ENCODE data around the gene SRMS.

The SRMS gene

DNA sequence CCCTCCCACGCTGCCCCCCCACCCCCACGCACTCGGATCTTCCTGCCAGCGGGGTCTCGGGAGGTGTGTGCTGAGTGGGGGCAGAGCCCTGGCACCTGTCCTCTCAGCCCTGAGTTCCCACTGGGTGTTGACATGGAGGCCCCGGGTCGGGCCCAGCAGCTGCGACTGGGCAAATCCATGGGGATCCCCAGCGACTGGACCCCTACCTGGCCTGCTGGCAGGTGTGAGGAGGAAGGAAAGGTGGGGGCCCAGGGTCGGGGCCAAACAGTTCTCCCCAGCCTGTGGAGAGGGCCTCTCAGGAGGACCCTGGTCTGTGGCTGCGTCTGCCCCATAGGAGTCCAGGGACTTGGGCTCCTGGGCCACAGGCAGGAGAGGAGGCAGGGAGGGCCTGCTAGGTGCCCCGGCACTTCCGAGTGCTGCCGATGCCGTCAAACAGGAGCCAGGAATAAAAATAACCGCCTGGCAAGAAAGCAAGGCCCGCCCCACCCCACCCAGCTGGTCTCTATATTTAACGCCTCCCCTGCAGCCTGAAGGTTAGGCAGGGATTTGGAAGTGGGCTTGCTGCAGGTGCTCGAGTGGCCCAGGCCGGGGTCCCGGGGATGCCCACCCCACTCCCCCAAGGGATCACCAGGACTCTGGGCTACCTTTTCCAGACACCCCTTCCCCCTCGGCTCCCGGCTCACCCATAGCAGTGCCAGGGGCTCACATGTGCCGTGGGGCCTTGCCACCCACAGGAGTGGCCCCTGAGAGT, 47.2 kb downstream of the SRMS start:
- DNase-seq: no peak

DNA sequence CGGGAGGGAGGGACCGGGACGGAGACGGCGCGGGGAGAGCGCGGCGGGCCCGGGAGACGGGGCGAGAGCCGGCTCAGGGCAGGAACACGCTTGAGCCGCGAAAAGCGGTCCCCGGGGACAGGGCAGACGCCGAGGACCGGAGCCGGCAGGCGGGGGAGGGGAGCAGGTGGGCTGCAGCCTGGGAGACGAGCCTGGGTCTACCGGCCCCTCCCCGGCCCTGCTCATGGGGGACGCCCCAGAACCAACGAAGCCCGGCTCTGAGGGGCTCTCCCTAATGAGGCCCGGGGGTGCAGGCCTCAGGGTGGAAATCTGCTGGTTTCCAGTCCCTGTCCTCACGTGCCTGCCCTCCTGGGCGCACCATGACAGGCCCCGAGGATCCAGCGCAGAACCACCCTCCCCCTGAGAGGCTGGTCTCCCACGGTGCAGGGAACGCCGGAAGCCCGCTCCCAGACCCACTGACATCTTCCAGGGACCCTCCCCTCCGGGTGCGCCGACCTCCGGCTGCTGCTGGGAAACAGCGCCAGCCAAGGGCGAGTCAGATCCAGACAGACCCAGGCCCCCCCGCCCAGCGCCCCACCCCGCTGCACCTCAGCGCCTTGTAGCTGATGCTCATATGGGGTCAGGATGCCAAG, 48.1 kb downstream of the SRMS start:
- DNase-seq: no peak

DNA sequence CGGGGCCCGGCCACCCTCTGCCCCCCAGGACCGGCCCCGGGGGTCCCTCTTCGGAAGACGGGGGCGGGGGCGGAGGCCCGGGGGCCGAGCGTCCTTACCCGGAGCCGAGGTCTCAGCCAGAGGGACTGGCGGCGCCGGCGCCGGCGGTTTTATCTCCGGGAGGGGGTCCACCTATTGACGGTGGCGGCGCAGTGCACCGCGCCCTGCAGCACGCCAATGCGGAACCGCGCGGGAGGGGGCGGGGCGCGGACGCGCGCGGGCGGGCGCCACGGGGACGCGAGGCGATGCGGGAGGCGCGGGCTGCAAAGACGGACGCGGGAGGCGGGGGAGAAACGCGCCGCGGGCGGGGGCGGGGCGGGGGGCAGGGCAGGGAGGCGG, 48.6 kb downstream of the SRMS start, which contains the start of gene EEF1A2:
EEF1A2 (minus strand) TSS at position 124 of the 378 bp plus-strand sequence. CDS start 1,320 bp downstream, outside the sequence.
- peak in 3 of 4 experiments; percentile 13 to 65 (median 51) for DNase-seq

DNA sequence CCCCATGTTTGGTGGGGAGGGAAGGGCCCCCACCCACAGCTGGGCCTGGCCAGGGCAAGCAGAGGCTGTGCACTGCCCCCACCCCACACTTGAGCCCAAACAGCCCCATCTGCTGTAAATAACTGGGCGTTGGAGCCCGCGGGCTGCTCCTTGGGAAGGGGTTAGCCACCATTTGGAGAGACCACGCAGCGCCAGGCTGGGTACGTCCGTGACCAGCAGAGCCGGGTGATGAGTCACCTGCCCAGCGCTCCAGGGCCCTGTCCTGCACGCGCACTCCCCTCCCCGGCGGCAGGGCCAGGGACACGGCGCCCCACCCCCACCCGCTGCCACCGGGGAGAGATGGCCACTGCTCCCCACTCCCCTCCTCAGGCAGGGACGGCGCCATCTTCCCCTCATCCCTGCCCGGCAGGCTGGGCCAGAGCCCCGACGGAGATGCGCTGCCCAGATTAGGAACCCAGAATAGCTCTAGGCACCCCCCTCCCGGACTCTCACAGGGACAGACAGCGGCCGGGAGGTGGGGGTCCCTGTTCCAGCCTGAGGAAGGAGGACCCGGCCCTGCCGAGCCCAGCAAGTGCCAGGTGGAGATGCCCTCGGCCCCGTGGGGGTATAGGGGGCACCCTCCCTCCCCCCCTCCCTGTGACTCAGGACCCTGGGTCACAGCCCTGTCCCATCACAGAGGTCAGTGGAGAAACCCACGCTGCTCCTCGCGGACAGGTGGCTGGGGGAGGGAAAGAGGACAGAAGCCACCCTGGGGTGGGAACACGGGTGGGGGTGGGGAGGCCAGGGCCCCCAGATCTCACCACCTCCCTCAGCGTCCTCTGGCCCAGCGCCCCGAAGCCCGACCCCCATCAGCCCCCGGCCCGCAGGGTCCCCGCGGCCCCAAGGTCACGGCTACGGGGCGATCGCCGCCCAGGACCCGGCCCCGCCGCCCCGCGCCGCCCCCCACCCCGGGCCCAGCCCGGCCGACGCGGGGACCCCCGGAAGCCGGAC, 49.3 kb downstream of the SRMS start:
- DNase-seq: no peak

DNA sequence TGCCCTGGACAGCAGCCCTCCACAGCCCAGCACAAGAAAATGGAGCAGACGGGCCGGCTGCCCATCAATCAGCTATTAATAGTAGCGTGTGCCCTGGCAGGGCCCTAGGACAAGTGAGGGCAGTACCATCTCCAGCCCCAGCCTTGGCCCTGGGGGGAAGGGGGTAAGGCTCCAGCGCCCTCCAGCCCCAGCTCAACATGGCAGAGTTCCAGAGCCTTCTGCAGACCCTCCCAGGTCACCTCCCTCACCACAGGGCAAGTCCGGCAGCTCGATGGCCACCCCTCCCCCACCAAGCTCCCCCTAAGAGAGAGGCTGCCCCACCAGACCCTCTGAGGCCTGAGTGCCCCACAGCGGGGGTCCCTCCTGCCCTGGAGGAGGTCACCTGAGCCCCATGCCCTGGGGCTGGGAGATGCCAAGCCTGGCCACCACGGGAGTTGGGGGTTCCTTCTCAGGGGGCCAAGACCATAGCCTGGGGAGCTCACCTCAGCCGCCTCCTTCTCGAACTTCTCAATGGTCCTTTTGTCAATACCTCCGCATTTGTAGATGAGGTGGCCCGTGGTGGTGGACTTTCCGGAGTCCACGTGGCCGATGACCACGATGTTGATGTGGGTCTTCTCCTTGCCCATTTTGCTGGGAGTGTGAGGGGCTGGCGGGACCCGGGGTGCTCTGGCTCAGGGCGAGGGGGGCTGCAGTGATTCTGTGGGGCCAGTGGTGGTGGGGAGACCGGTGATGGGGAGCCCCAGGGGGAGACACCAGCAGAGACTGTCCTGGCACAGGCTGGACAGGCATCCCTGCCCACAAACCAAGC, 50.2 kb downstream of the SRMS start:
- DNase-seq: no peak

DNA sequence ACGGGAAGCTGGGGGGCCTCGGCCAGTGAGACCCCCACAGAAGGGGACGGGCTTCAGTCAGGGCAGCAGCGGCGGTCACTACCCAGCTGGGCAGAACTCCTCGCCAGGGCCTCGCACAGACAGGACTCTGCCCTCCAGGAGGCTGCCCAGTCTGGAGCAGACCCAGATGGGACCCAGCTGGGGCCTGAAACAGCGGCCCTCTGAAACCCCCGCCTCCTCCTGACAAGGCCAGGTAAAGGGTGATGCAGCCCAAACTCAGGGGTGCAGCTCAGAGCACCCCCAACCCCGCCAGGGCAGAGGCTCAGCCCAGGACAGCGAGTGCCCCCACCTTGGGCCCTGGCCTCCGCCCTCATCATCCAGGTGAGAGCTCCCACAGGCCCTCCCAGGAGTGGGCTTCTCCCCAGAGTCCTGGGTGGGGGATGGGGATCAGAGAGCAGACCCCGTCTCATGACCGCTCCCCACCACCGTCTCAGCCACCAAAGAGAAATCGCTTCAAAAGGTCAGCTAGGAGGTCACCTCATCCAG, 50.9 kb downstream of the SRMS start:
- no peak for DNase-seq

DNA sequence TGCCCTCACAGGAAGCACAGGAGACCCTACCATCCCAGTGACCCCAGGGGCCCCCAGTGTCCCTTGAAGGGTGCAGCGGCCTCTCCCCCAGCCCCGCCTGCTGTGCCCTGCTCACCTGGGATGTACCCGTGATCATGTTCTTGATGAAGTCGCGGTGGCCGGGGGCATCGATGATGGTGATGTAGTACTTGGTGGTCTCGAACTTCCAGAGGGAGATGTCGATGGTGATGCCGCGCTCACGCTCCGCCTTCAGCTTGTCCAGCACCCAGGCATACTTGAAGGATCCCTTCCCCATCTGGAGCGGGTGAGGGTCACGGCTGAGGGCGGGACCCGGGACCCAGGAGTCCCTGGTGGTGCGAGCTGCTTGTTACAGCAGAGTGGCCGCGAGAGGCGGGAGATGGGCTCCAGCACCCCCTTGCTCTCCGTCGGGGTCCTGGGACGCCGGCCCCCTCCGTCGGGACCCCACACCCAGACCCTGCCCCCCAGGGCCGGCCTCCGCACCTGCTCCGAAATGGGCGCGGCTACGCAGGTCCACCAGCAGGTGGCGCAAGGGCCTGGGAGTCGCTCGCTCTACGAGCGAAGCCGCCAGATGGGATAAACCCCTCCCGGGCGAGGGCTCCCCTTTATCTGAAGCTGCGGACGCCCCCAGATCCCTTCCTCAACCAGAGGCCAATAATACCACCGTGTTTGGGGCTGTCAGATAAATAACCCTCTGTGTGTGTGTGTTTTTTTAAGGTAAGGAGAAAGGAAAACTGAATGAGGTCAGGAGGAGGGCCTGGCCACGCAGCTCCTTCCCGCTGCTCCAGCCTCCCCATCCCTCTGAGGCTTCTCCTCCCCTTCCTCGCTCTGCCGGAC, 51.6 kb downstream of the SRMS start:
- peak; percentile 67 to 87 (median 81) for DNase-seq

DNA sequence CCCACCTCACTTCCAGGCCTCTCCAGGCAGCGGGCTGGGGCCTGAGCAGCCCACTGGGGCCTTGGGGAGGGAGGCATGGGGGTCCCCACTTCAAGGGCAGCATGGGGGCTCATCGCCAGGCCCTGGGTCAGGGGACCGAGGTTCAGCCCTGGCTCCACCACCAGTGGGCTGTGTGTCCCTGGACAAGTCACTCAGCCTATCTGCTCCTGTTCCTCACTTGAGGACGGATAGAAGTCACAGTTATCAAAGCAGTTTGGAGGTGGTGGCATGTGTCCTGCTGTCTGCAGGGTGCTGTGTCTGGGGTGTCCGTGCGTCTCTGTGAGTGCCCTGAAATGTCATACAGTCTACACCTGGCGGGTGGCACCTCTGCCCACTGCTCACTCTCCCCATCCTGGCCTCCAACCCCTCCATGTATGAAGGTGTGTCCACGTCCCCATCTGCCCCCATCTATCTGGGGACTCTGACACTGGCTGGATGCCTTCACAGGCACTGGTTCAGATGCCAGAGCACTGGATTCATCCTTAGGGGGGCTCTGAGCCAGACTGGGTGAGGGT, 52.3 kb downstream of the SRMS start:
- no peak for DNase-seq

DNA sequence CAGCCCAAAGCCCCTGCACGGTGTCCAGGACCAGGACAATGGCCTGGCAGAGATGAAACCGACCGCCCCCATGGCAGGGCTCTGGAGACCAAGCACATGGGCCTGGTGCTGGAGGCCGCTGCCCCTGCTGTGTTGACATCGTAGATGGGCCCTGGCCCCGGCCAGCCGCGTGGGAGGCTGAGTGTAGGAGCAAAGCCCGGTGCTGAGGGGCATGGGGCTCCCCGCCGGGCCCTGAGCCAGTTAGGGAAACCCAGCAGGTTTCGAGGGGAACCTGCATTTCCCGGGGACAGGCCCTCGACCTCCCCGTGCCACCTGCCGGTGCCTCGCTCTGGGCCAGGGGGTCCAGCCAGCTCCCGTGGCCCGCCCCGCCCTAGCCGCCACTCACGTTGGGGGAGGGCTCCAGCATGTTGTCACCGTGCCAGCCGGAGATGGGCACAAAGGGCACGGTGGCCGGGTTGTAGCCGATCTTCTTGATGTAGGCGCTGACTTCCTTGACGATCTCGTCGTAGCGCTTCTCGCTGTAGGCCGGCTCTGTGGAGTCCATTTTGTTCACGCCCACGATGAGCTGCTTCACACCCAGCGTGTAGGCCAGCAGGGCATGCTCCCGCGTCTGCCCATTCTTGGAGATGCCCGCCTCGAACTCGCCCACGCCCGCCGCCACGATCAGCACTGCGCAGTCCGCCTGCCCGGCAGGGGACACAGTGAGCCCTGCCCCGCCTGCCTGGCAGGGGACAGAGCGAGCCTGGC, 53.0 kb downstream of the SRMS start:
- no peak for DNase-seq

DNA sequence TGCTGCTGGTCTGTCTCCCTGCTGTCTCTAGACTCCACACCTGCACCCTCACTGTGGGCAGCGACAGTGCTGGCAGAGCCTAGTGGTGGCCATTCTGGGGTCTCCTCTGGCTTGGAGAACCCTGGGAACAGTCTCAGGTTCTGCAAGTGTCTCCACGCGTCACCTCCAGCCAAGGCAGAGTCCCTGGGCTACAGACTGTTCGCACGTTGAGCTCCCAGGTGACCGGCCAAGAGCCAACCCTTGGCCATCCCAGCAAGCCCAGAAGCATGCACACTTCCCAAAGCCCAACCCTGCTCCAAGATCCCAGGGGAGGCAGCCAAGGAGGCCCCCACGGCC, 53.5 kb downstream of the SRMS start:
- no peak for DNase-seq

DNA sequence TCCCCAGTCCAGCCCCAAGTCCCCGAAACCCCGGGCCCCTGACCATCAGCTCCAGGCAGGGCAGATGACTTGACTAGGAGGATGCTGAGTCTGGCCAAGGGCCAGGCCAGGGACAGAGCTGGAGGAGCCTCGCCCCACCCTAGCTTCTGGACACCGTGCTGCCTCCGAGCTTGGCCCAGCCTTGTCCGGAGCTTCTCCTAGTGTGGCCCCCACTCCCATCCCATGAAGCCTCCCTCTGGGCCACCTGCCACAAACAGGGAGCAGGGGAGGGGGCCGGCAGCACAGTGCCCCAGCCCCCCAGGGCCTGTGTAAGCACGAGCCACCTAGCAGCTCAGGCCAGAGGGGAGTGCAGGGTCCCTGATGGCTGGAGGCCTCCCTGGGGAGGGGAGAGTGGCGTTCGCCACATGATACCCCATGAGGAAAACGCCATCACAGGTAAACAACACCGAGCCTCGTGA, 54.0 kb downstream of the SRMS start:
- no peak for DNase-seq

DNA sequence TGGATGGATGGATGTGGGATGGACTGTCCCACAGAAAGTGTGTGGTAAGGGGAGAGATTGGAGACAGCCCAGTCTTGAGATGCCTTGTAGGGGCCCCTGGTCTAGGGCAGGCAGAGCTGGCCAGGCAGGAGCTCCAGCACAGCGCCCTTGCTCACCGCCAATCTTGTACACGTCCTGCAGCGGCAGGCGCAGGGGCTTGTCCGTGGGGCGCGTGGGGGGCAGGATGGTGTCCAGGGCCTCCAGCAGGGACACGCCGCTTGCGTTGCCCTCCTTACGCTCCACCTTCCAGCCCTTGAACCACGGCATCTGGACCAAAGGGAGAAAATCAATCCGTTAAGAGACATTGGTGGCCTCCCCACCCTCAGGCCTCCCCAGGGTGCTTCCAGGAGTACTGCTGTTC, 54.6 kb downstream of the SRMS start:
- no peak for DNase-seq

DNA sequence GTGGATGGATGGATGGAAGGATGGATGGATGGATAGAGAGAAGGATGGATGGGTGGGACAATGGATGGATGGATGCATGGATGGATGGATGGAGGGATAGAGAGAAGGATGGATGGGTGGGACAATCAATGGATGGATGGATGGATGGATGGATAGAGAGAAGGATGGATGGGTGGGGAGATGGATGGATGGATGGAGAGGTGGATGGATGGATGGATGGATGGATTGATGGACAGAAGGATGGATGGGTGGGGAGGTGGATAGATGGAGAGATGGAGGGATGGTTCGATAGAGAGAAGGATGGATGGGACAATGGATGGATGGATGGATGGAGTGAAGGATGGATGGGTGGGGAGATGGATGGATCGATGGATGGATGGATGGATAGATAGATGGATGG, 55.0 kb downstream of the SRMS start:
- DNase-seq: no peak

DNA sequence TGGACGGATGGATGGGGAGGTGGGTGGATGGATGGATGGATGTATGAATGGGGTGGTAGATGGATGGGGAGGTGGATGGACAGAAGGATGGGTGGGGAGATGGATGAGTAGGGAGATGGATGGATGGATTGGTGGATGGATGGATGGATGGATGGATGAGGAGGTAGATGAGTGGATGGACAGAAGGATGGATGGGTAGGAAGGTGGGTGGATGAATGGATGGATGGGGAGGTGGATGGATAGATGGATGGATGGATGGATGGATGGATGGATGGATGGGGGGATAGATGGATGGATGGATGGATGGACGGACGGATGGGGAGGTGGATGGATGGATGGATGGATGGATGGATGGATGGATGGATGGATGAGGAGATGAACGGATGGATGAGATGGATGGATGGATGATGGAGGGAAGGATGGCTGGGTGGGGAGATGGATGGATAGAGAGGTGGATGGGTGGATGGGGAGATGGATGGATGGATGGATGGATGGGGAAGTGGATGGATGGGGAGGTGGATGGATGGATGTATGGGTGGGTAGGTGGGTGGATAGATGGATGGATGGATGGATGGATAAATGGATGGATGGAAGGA, 55.8 kb downstream of the SRMS start:
- DNase-seq: no peak

DNA sequence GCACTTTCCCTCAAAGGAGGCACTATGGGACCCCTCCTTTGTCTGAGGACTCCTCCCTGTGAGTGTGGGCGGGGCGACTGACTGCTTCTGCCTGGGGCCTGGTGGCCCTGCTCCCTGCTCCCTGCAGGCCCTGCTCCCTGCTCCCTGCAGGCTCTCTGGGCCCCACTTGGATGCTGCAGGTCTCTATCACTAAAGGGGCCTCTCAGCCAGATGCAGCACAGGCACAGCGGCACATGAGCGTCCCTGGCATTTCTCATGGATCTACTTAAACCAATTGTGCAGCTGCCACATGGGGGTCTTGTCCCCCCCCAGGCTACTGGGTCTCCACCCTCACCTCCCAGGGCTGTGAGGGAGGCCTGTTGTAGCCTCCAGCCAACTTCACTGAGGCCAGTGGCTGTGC, 56.5 kb downstream of the SRMS start:
- DNase-seq: no peak

Measured in suppressor macrophage (primary cell).